ENCODE measurements around the gene LRRC45. TPM values are rescaled to one million over a fixed set of nuclear protein-coding genes. Genes with fewer than 3 reads are reported as not detected.
A peak's percentile ranks its signal among the peaks of the same experiment; 100 is the strongest.

The LRRC45 gene
- total and polyA plus RNA-seq, 2 donors (not counting 1 experiment from before 2014, with no cell fraction given): 2.3 to 9.9 TPM

GRCh38 chr17:82053130-82053529, 30.0 kb downstream of the LRRC45 start:
- Histone ChIP-seq H3K27me3 (ENCODE audit: control insufficient read depth, insufficient read depth, low read length) (no peaks in the 10 kb centered on the region), H3K9ac (ENCODE audit: insufficient read depth, low read length) (no peak overlapping the region)
- DNase-seq (ENCODE audit: low read depth in 2 of 2): no peak

GRCh38 chr17:82053556-82054263, 30.6 kb downstream of the LRRC45 start:
- no peak overlapping the region for H2AFZ ChIP-seq (ENCODE audit: low read length)
- no peaks in the 10 kb centered on the region for H3K27me3 ChIP-seq (ENCODE audit: control insufficient read depth, insufficient read depth, low read length)
- H3K27ac ChIP-seq (ENCODE audit: insufficient read depth, low read length): no peak overlapping the region
- H3K36me3 ChIP-seq (ENCODE audit: control insufficient read depth, insufficient read depth, low read length): peaks cover 47% of the 10 kb centered on the region
- H3K9me3 ChIP-seq (ENCODE audit: control insufficient read depth, insufficient read depth, low read depth, low read length): no peaks in the 10 kb centered on the region
- no peak for DNase-seq (ENCODE audit: low read depth in 2 of 2)
- H4K20me1 ChIP-seq (ENCODE audit: control insufficient read depth, extremely low read depth, insufficient read depth, low read length): no peaks in the 10 kb centered on the region
- peak overlapping the region in 1 of 4 experiments; percentile 80 for H3K4me3 ChIP-seq (replicated peaks in 1 of 4; ENCODE audit: control extremely low read depth in 1 of 4, insufficient read depth in 1 of 4, low read depth in 3 of 4, low read length in 4 of 4)
- H3K4me2 ChIP-seq (ENCODE audit: extremely low read depth, insufficient read depth, low read length): no peak overlapping the region
- no peak for TF ChIP-seq EZH2 (IDR thresholded peaks at IDR 0.05; ENCODE audit: low read length, missing control alignments)
- no peak for TF ChIP-seq CTCF (conservative IDR thresholded peaks at IDR 0.05 in 1 of 2, IDR thresholded peaks at IDR 0.05 in 1 of 2; ENCODE audit: low read depth in 1 of 2, low read length in 2 of 2)
- H3K79me2 ChIP-seq (ENCODE audit: control insufficient read depth, insufficient read depth, low read length): peaks cover 21% of the 10 kb centered on the region
- no peak overlapping the region for H3K9ac ChIP-seq (ENCODE audit: insufficient read depth, low read length)
- peaks cover 7% of the 10 kb centered on the region for H3K4me1 ChIP-seq (ENCODE audit: control insufficient read depth, extremely low read depth, insufficient read depth, low read length)

More at GRCh38 chr17:82053130-82053529, 30.0 kb downstream of the LRRC45 start:
- peak overlapping the region; percentile 72 to 88 (median 82) for H3K4me3 ChIP-seq (replicated peaks in 1 of 4; ENCODE audit: control extremely low read depth in 1 of 4, insufficient read depth in 1 of 4, low read depth in 3 of 4, low read length in 4 of 4)
- peak overlapping the region; percentile 92 for H3K4me2 ChIP-seq (ENCODE audit: extremely low read depth, insufficient read depth, low read length)
- H4K20me1 ChIP-seq (ENCODE audit: control insufficient read depth, extremely low read depth, insufficient read depth, low read length): no peaks in the 10 kb centered on the region
- H2AFZ ChIP-seq (ENCODE audit: low read length): no peak overlapping the region
- H3K36me3 ChIP-seq (ENCODE audit: control insufficient read depth, insufficient read depth, low read length): peaks cover 47% of the 10 kb centered on the region
- H3K79me2 ChIP-seq (ENCODE audit: control insufficient read depth, insufficient read depth, low read length): peaks cover 21% of the 10 kb centered on the region
- peaks cover 7% of the 10 kb centered on the region for H3K4me1 ChIP-seq (ENCODE audit: control insufficient read depth, extremely low read depth, insufficient read depth, low read length)
- H3K9me3 ChIP-seq (ENCODE audit: control insufficient read depth, insufficient read depth, low read depth, low read length): no peaks in the 10 kb centered on the region
- TF ChIP-seq EZH2 (IDR thresholded peaks at IDR 0.05; ENCODE audit: low read length, missing control alignments): no peak
- no peak for TF ChIP-seq CTCF (conservative IDR thresholded peaks at IDR 0.05 in 1 of 2, IDR thresholded peaks at IDR 0.05 in 1 of 2; ENCODE audit: low read depth in 1 of 2, low read length in 2 of 2)
- H3K27ac ChIP-seq (ENCODE audit: insufficient read depth, low read length): no peak overlapping the region

- Histone ChIP-seq H3K9ac (ENCODE audit: insufficient read depth, low read length) (peak overlapping the region; percentile 7), H4K20me1 (ENCODE audit: control insufficient read depth, extremely low read depth, insufficient read depth, low read length) (no peaks in the 10 kb centered on the region), H3K36me3 (ENCODE audit: control insufficient read depth, insufficient read depth, low read length) (peaks cover 47% of the 10 kb centered on the region), H3K4me2 (ENCODE audit: extremely low read depth, insufficient read depth, low read length) (no peak overlapping the region), H3K79me2 (ENCODE audit: control insufficient read depth, insufficient read depth, low read length) (peaks cover 21% of the 10 kb centered on the region), H3K27me3 (ENCODE audit: control insufficient read depth, insufficient read depth, low read length) (no peaks in the 10 kb centered on the region), H3K4me1 (ENCODE audit: control insufficient read depth, extremely low read depth, insufficient read depth, low read length) (peaks cover 7% of the 10 kb centered on the region), H3K9me3 (ENCODE audit: control insufficient read depth, insufficient read depth, low read depth, low read length) (no peaks in the 10 kb centered on the region), H3K27ac (ENCODE audit: insufficient read depth, low read length) (no peak overlapping the region), H3K4me3 (replicated peaks in 1 of 4; ENCODE audit: control extremely low read depth in 1 of 4, insufficient read depth in 1 of 4, low read depth in 3 of 4, low read length in 4 of 4) (no peak overlapping the region), H2AFZ (ENCODE audit: low read length) (no peak overlapping the region)
- DNase-seq (ENCODE audit: low read depth in 2 of 2): no peak
- TF ChIP-seq EZH2 (IDR thresholded peaks at IDR 0.05; ENCODE audit: low read length, missing control alignments) (no peak), CTCF (conservative IDR thresholded peaks at IDR 0.05 in 1 of 2, IDR thresholded peaks at IDR 0.05 in 1 of 2; ENCODE audit: low read depth in 1 of 2, low read length in 2 of 2) (no peak)
Measured at GRCh38 chr17:82054351-82055022, 31.4 kb downstream of the LRRC45 start.
